CD4-positive, alpha-beta T cell treated with Interleukin-12 subunit alpha and Interleukin-12 subunit beta, for 1 hour (primary cell): ENCODE results near the gene TMEM19.

ENCODE experiments used
- DNase-seq: peaks from one replicate; pipeline ENCODE4 v3.0.0-alpha.2; 2020

The TMEM19 gene

DNA sequence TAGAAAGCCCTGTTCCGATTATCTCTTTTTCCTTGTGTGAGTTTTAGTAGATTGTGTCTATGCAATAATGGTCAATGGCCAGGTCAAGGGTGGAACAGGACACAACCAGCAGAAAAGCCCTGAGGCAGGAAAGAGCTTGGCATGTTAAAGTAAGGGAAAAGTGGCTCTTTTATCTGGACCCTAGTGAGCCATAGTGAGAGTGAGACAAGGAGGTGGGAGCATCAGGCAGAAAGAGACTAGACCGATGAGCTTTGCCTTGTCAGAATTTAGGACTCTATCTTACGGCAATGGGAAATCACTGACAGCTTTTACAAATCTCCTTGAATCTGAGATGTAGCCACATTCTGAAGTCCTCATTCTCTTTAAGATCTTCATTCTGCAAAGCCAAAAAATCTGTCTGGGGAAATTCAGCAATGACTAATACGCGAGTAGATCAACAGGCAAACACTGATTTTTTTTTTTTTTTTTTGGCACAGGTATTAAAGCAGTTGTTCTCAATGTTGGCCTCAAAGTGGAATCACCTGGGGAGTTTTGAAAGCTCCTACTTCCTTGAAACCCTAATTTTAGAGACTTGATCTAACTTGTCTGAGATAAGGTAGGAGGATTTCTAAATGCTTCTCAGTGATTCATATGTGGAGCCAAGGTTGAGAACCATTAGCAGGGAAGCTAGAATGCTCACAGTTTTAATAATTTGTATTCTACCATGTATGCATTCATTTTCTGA lies 33.9 kb downstream of the TMEM19 start:
- no peak for DNase-seq

DNA sequence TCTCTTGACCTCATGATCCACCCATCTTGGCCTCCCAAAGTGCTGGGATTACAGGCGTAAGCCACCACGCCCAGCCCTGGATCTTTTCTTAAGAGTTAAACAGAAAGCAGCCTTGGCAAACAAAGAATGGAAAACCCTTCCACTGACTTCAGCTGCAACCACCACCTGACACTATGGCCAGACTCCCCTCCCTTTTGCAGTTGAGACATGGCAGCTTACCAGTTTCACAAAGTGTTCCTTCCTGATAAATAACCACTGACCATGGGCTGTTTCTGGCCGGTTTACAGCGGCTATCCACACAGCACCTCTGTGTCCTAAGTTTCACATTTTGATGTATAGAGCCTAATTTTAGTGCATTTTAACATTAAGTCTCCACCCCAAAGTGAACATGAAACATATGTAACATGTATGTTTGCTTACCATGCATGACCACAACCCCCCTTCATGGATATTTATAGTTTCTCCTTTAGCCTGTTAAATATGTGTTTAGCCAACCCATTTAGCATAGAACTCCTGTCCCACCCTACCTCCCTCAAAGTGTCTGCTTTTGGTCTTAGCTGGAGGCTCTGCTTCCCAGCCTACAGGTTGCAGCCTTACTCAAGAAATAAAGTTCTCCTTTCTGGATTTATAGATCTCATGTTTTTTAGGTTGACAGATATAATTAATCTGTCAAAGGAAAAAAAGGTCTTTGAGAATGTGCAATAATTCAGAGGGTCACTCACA lies 36.1 kb downstream of the TMEM19 start:
- no peak for DNase-seq

DNA sequence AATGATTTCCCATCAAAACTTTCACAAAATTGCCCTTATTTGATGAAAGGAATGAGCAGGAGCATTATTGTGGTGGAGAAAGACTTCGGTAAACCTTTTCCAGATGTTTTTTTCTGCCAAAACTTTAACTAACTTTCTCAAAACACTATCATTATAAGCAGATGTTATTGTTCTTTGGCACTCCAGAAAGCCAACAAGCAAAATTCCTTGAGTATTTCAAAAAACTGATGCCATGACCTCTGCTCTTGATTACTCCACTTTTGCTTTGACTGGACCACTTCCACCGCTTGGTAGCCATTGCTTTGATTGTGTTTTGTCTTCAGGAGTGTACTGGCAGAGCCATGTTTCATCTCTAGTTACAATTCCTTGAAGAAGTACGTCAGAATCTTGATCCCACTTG lies 39.1 kb downstream of the TMEM19 start:
- no peak for DNase-seq

DNA sequence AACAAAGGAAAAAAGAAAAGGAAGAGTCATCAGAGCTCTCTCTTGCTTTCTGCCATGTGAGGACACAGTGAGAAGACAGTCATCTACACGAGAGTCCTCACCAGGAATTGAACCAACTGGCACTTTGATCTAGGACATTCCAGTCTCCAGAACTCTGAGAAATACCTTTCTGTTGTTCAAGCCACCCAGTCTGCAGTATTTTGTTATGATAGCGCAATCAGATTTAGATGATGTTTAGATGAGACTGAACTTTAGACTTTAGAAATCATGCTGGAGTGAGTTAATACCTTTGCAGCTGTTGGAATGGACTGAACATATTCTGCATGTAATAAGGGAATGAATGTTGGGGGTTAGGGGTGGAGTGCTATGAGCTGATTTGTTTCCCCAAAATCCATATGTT lies 40.7 kb downstream of the TMEM19 start:
- DNase-seq = no peak

DNA sequence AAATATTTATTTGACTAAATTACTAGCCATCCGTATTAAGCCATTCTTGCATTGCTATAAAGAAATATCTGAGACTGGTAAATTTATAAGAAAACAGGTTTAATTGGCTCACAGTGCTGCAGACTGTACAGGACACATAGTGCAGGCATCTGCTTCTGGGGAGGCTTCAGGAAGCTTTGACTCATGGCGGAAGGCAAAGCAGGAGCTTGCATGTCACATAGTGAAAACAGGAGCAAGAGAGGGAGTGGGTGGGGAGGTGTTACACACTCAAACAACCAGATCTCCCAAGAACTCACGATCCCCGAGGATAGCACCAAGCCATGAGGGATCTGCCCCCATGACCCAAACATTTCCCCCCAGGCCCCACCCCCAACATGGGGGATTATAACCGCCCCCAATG lies 42.1 kb downstream of the TMEM19 start:
- no peak for DNase-seq

DNA sequence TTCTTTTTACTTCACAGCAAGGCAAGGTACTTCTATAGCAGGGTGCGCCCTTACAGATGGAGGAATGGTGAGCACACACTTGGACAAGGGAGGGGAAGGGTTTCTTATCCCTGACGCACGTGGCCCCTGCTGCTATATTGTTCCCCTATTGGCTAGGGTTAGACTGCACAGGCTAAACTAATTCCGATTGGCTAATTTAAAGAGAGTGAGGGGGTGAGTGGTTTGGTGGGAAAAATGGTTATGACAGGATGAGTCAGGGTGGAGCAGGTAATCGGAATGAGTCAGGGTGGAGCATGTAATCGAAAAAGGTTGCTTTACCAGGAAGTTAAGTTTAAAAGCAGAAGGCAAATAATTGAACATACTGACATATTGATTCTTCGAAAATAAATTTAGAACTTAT lies 45.1 kb downstream of the TMEM19 start:
- no peak for DNase-seq

DNA sequence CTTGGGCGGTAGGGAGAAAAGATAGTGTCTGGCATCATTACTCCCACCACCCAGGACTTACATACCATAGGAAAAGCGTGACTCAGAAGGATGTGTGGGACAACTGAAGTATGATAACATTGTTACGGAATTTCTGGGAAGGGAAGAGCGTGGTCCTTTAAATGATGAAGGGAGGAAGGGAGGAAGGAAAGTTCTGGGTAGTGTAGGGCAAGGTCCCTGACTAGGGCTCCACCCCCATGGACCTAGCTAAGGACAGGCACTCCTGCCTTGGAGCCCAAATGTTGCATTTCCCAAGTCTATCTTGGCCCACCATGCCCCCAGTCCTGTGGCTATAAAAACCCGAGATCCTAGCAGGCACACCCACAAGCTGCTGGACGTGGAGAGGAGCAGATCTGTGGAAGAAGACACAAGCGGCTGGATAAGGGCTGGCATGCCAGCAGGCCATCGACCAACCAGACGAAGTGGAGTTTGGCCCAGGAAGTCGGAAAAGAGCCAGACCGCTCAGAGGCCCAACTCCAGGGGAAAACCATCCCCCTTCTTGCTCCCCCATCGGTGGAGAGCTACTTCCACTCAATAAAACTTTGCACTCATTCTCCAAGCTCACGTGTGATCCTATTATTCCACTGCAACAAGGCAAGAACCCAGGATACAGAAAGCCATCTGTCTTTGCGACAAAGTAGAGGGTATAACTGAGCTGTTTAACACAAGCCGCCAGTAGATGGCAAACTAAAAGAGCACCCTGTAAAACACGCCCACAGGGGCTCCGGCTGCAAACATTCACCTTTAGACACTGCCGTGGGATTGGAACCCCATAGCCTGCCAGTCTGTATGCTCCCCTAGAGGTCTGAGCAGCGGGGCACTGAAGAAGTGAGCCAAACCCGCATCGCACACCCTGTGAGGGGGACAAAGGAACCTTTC lies 45.8 kb downstream of the TMEM19 start:
- no peak for DNase-seq

DNA sequence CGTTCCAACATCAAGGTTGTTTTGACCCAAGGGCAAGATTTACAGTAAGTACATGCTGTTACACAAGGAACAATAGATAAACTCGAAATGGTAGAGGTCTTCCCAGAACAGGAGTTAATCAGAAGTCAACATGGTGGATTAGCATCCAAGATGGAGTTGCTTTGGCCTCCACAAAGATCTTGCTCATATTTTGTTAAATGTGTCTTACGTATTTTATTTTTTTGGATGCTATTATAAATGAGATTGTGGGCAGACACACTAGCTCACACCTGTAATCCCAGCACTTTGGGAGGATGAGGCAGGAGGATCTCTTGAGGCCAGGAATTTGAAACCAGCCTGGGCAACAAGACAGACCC lies 46.5 kb downstream of the TMEM19 start:
- DNase-seq = no peak

DNA sequence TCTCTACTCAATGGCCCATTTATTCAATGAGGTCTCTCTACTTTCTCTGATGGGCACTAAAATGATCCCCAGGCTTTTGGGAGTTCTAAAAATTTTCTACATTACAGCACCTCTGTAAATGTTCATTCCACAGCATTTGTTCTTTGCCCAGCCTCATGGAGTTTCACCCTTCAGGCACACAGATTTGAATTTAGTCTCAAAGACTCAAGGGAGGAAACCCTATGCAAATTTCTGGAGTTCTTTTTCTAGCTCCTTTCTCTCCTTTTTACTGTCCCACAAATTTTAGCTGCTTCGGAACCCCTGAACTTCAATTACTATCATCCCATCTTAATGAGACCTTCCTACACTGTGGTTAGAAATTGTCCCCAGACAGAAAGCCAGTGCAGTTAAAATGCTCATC lies 51.3 kb downstream of the TMEM19 start:
- DNase-seq = no peak

DNA sequence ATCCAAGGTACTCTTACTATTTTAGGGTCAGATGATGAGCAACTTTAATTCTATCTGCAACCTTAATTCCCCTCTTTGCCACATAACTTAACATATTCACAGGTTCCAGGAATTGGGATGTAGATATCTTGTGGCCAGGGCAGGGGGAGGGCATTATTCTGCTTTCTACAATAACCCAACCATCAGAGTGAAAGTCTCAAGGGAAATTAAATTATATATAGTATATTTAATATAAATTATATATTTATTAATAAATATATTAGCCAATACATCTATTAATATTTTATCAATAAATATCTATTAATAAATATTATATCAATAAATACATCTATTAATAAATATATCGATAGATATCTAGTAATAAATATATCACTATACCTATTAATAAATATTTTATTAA lies 57.1 kb downstream of the TMEM19 start:
- no peak for DNase-seq

DNA sequence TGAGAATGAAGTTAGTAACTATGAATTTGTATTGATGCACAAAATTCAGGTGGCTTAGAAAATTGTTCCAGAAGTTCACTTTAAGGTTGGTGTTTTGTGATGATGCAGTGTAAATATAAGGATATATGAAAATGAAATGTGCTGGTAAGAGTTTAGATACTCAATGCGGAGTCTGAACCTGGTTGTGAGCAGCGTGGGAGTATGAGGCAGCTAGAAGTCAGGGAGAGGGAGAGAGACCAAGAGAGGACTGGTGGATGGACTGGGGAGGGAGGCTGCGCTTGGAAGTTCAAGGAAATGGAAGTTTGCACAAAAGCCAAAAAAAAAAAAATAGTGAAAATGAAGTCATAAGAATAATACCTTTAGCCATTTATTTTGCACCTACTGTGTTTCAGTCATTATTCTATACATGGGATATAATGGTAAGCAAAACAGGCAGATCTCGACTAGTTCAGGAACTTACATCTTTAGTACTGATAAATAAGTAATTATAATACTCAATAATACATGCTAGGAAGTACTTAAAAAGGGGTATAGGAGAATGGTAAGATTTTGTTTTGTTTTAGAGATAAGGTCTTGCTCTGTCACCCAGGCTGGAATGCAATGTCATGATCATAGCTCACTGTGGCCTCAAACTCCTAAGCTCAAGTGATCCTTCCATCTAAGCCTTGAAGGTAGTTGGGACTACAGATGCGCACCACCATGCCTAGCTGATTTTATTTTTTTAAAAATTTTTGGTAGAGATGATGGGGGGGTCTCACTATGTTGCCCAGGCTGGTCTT lies 58.8 kb downstream of the TMEM19 start:
- no peak for DNase-seq

DNA sequence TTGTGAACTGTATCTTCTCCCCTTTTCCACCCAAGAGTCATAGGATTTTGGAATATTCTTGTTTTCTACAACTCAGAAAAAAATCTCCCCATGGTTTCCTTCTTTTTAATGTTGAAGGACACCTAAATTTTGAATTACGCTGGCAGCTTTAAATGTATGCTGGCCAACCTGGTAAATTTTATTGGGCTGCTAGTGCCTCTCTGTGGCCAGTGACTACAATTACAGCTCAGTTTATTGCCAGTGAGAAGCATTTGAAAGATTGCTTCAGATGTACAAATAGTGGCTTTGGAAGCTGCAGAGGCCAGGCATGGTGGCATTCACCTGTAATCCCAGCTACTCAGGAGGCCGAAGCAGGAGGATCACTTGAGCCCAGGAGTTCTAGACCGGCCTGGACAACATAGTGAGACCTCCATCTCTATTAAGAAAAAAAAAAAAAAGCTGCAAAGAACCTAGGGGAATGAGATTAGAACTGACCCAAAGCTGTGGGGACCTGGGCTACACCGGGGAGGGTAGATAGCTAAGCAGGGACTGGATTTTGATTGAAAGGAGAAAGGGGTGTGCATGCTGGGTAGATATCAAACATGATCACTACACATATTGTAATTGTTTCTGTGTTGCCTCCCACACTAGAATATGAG lies 61.2 kb downstream of the TMEM19 start:
- DNase-seq = peak; percentile 73

DNA sequence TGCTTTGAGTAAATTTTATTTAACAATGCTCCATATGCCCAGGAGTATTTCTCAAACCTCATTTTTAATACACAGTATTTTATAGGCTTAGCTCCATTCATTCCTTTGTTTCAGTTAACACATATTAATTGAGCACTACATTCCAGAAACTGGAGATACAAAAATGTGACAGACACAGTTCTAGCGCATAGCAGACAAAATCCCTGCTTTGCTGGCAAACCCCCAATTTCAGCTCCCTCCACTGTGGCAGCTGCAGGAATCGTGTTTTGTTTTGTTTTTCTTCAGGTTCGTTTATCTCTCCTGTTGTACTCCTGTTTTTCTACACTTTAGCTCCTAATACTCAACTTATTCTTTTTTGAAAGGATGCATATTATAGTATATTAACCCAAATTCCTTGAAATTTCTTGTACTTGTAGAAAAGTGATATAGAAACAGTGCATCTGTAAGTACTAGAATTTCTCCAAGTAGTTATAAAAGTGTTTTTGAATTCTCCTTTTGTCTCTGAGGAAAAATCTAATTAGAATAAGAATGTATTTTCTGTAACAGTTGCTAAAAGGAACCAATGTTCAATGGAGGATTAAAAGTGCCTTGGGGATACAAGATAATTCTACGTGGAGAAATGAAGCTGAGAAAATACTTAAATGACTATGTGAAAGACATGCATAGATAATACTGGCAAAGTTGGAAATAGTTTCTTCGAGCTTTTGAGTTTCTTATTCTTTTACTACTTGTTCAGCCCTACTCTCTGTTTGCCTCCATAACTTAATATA lies 62.4 kb downstream of the TMEM19 start:
- no peak for DNase-seq

DNA sequence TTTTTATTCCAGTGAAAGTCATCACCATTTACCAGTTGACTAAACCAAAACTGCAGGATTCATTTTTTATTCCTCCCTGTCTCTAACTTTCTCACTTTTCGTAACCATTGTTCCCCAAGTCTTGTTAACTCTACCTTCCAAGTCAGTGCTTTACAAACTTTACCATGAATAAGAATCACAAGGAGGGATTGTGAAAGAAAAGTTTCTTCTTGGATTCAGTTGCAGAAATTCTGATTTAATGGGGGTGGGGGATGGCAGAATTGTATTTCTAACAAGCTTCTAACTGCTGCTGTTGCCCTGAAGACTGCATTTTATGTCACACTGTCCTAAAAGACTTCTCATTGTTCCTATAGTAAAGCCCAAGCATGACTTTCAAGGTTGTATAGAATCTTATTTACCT lies 63.8 kb downstream of the TMEM19 start:
- no peak for DNase-seq

DNA sequence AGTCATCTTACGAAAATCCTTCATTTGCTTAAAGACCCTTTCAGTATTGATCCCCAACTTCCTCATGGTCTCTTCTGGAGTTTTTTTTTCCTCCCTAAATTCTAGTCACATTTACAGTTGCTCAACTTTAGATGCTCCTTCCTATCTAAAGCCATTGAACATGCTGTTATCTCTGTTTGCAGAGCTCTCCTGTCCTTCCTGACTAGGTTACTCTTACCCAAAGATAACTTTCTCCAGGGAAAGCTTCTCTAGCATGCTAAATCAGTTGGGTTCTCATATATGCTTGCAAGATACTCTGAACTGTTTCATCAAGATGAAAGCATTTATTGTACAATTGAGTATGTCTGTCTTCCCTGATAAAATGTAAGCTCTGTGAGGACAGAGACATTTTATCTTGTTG lies 67.0 kb downstream of the TMEM19 start:
- no peak for DNase-seq
